Immature natural killer cell (primary cell): Measurements from ENCODE around the gene PIEZO2. TPM values are rescaled to one million over a fixed set of nuclear protein-coding genes. Genes with fewer than 3 reads are reported as not detected.
"Not testable (repeated sequence)": the region's sequence is repeated elsewhere in the genome, so short reads cannot be mapped to it uniquely, and the experiment has no call there.

ENCODE experiments used
- DNase-seq, 3 donors: peaks; one replicate each; pipeline ENCODE4 v3.0.0; 2022; ENCODE audit warnings: mixed read lengths in 1 of 3
- H3K27ac Mint-ChIP-seq, 6 donors: one replicate each; pipeline ENCODE4 v1.8.0; 2020; ENCODE audit warnings: mixed read lengths in 6 of 6, mild to moderate bottlenecking in 5 of 6, inconsistent platforms in 4 of 6, moderate library complexity in 3 of 6
- H3K27me3 Mint-ChIP-seq, 3 donors: one replicate each; pipeline ENCODE4 v1.8.0; 2020 to 2021; ENCODE audit warnings: low read depth in 3 of 3, mild to moderate bottlenecking in 3 of 3, mixed read lengths in 3 of 3, moderate library complexity in 3 of 3, inconsistent platforms in 1 of 3
- H3K36me3 Mint-ChIP-seq, 3 donors: one replicate each; pipeline ENCODE4 v1.8.0; 2020; ENCODE audit warnings: mixed read lengths in 3 of 3, inconsistent platforms in 2 of 3, mild to moderate bottlenecking in 2 of 3
- H3K4me1 Mint-ChIP-seq, 2 donors: one replicate each; pipeline ENCODE4 v1.8.0; 2020; ENCODE audit warnings: inconsistent platforms in 2 of 2, mild to moderate bottlenecking in 2 of 2, mixed read lengths in 2 of 2, moderate library complexity in 1 of 2
- H3K4me3 Mint-ChIP-seq, 5 donors: one replicate each; pipeline ENCODE4 v1.8.0; 2020; ENCODE audit warnings: mild to moderate bottlenecking in 5 of 5, mixed read lengths in 5 of 5, inconsistent platforms in 3 of 5, moderate library complexity in 3 of 5
- H3K9me3 Mint-ChIP-seq, 6 donors: one replicate each; pipeline ENCODE4 v1.8.0; 2020; ENCODE audit warnings: mild to moderate bottlenecking in 6 of 6, mixed read lengths in 6 of 6, inconsistent platforms in 4 of 6, moderate library complexity in 3 of 6
- polyA plus RNA-seq, 3 donors: library from polyadenylated mRNA; unstranded; fragments of 300-500 nt; fragmentation: Illumina TruSeq; gene quantifications; one replicate each; pipeline ENCODE4 v1.2.3, GENCODE V29; 2021

The PIEZO2 gene
- polyA plus RNA-seq, 3 donors from 2014 or later = not detected

GRCh38 chr18:10663750-10664149, 485.6 kb downstream of the PIEZO2 start:
- no peaks in the 10 kb centered on the region for H3K36me3 Mint-ChIP-seq
- H3K27me3 Mint-ChIP-seq = no peaks in the 10 kb centered on the region
- no peaks in the 10 kb centered on the region for H3K9me3 Mint-ChIP-seq
- no peak for DNase-seq
- H3K4me3 Mint-ChIP-seq = no peak overlapping the region
- H3K27ac Mint-ChIP-seq = no peak overlapping the region
- no peaks in the 10 kb centered on the region for H3K4me1 Mint-ChIP-seq

- Mint-ChIP-seq H3K4me3 (no peak overlapping the region), H3K27ac (no peak overlapping the region), H3K27me3 (no peaks in the 10 kb centered on the region), H3K36me3 (no peaks in the 10 kb centered on the region), H3K9me3 (no peaks in the 10 kb centered on the region), H3K4me1 (no peaks in the 10 kb centered on the region)
- DNase-seq = no peak
Observed at GRCh38 chr18:10661317-10661716, 488.1 kb downstream of the PIEZO2 start.

- no peaks in the 10 kb centered on the region for H3K36me3 Mint-ChIP-seq
- H3K27me3 Mint-ChIP-seq = no peaks in the 10 kb centered on the region
- peaks cover 0 to 2% (median 0%) of the 10 kb centered on the region in 6 donors for H3K9me3 Mint-ChIP-seq
- H3K27ac Mint-ChIP-seq = no peak overlapping the region
- DNase-seq = no peak
- H3K4me1 Mint-ChIP-seq = no peaks in the 10 kb centered on the region
- no peak overlapping the region for H3K4me3 Mint-ChIP-seq
Observed at GRCh38 chr18:10660179-10660884, 489.0 kb downstream of the PIEZO2 start.

- Mint-ChIP-seq H3K9me3 (peaks cover 0 to 4% (median 0%) of the 10 kb centered on the region in 6 donors), H3K27me3 (no peaks in the 10 kb centered on the region), H3K4me3 (no peak overlapping the region), H3K27ac (no peak overlapping the region), H3K4me1 (no peaks in the 10 kb centered on the region), H3K36me3 (no peaks in the 10 kb centered on the region)
- no peak for DNase-seq
Observed at GRCh38 chr18:10659594-10659993, 489.8 kb downstream of the PIEZO2 start.

- no peak overlapping the region for H3K4me3 Mint-ChIP-seq
- H3K27me3 Mint-ChIP-seq = no peaks in the 10 kb centered on the region
- H3K9me3 Mint-ChIP-seq = peaks cover 0 to 4% (median 0%) of the 10 kb centered on the region in 6 donors
- H3K36me3 Mint-ChIP-seq = no peaks in the 10 kb centered on the region
- H3K4me1 Mint-ChIP-seq = no peaks in the 10 kb centered on the region
- DNase-seq = no peak
- H3K27ac Mint-ChIP-seq = no peak overlapping the region
Observed at GRCh38 chr18:10659000-10659399, 490.4 kb downstream of the PIEZO2 start.

GRCh38 chr18:10644003-10644402, 505.4 kb downstream of the PIEZO2 start:
- not testable (repeated sequence) for H3K4me1 Mint-ChIP-seq, H3K27ac Mint-ChIP-seq, H3K27me3 Mint-ChIP-seq, DNase-seq, H3K36me3 Mint-ChIP-seq, H3K9me3 Mint-ChIP-seq, H3K4me3 Mint-ChIP-seq

- H3K27ac Mint-ChIP-seq, H3K4me3 Mint-ChIP-seq, H3K4me1 Mint-ChIP-seq, H3K9me3 Mint-ChIP-seq, H3K27me3 Mint-ChIP-seq, DNase-seq, H3K36me3 Mint-ChIP-seq: not testable (repeated sequence)
Observed at GRCh38 chr18:10642915-10643524, 506.3 kb downstream of the PIEZO2 start.

- H3K27ac Mint-ChIP-seq, H3K27me3 Mint-ChIP-seq, H3K4me3 Mint-ChIP-seq, H3K36me3 Mint-ChIP-seq, H3K4me1 Mint-ChIP-seq, DNase-seq, H3K9me3 Mint-ChIP-seq: not testable (repeated sequence)
Observed at GRCh38 chr18:10638539-10638885, 510.9 kb downstream of the PIEZO2 start.

GRCh38 chr18:10637858-10638538, 511.4 kb downstream of the PIEZO2 start:
- not testable (repeated sequence) for H3K9me3 Mint-ChIP-seq, H3K27ac Mint-ChIP-seq, H3K36me3 Mint-ChIP-seq, H3K4me3 Mint-ChIP-seq, H3K4me1 Mint-ChIP-seq, H3K27me3 Mint-ChIP-seq, DNase-seq

GRCh38 chr18:10629076-10629475, 520.3 kb downstream of the PIEZO2 start:
- DNase-seq, H3K27me3 Mint-ChIP-seq, H3K36me3 Mint-ChIP-seq, H3K9me3 Mint-ChIP-seq, H3K27ac Mint-ChIP-seq, H3K4me1 Mint-ChIP-seq, H3K4me3 Mint-ChIP-seq: not testable (repeated sequence)

GRCh38 chr18:10626606-10627213, 522.7 kb downstream of the PIEZO2 start:
- H3K4me3 Mint-ChIP-seq, H3K27ac Mint-ChIP-seq, DNase-seq, H3K36me3 Mint-ChIP-seq, H3K9me3 Mint-ChIP-seq, H3K4me1 Mint-ChIP-seq, H3K27me3 Mint-ChIP-seq: not testable (repeated sequence)

GRCh38 chr18:10623606-10624005, 525.8 kb downstream of the PIEZO2 start:
- H3K4me1 Mint-ChIP-seq, H3K4me3 Mint-ChIP-seq, H3K9me3 Mint-ChIP-seq, H3K36me3 Mint-ChIP-seq, H3K27me3 Mint-ChIP-seq, H3K27ac Mint-ChIP-seq, DNase-seq: not testable (repeated sequence)

GRCh38 chr18:10622982-10623381, 526.4 kb downstream of the PIEZO2 start:
- not testable (repeated sequence) for DNase-seq, H3K27ac Mint-ChIP-seq, H3K4me3 Mint-ChIP-seq, H3K9me3 Mint-ChIP-seq, H3K4me1 Mint-ChIP-seq, H3K27me3 Mint-ChIP-seq, H3K36me3 Mint-ChIP-seq

GRCh38 chr18:10620670-10621329, 528.6 kb downstream of the PIEZO2 start:
- not testable (repeated sequence) for H3K36me3 Mint-ChIP-seq, DNase-seq, H3K27ac Mint-ChIP-seq, H3K4me1 Mint-ChIP-seq, H3K4me3 Mint-ChIP-seq, H3K27me3 Mint-ChIP-seq, H3K9me3 Mint-ChIP-seq
